Measurements from ENCODE around the gene KLHL2. TPM values are rescaled to one million over a fixed set of nuclear protein-coding genes. Genes with fewer than 3 reads are reported as not detected.
"Not testable (repeated sequence)": the region's sequence is repeated elsewhere in the genome, so short reads cannot be mapped to it uniquely, and the experiment has no call there.

The KLHL2 gene
- polyA plus RNA-seq, 12 donors: 7.0 to 12.4 (median 8.5) TPM; not detected in 1

DNA sequence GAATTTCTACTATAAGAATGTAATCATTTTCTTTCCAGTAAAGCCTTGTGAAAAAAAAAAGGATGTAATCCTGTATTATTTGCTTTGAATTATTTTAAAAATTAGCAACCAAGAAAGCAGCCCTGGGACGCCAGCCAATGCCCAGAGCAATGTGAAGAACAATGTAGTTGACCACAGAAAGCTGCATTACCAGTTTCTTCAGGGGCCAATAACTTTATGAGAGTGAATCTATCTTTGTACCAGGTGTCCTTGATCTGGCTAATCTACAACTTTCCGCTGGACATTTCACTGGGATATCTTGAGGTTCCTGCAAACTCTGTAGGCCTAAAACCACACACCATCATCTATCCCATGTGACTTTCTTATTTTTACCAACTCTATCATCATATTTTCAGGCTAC is 7.6 kb upstream of the KLHL2 start:
- no peak for DNase-seq

DNA sequence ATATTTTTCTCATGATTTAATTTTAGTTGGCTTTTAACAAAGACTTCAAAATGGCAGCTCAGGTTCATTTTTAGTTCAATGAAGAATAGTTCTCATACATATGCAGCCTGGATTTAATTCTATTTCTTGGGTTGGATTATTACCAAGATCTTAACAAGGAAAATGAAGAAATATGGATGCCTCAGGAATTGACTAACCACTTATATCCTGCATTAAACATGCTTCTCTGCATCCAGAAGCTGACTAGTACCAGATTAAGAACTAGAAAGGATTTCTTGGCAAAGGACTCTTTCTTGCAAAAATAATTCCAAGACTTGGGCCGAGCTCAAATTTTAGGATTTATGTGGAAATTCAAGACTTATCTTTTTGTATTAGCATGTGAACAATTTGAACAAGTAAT is 5.6 kb upstream of the KLHL2 start:
- DNase-seq: no peak

DNA sequence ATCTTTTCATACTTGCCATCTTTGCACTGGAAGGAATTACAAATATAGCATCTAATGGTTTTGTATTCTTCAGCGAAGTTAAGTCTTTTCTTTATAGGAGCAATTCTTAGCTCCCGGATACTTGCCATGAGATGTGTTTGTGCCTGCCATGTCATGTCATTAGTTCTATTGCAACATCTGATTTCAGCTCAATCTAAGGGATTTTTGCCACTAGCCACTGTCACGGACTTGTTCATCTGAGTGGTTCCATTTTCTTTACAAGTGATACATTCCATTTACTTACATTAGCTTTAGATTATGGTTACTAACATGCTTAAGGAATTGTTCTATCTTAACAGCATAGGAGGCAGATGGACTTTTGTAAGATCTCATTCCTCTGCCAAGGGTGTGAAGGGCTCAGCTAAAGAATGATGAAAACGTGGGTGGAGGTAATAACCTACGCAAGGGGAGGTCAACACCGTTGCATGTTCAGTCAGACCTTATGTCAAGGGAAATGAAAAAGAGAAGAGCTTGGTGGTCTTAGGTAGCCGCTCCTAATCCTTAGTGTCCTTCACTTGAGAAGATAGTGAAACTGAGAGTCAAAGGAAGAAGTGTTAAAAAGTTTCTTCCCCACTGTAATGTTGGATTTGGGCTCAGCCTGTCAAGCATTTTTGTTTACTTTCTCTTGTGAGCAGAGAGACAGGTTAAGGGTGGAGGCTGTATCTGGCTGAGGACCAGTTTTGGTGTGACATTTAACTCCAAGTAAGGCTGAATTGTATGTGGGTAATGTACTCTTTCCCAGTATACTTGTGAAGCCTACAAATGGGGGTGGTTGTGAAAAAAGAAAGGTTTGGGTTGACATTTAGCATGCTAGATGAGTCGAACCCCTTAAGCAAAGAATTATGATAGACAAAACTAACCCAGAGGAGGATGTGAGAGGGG is 3.6 kb upstream of the KLHL2 start:
- no peak for DNase-seq

DNA sequence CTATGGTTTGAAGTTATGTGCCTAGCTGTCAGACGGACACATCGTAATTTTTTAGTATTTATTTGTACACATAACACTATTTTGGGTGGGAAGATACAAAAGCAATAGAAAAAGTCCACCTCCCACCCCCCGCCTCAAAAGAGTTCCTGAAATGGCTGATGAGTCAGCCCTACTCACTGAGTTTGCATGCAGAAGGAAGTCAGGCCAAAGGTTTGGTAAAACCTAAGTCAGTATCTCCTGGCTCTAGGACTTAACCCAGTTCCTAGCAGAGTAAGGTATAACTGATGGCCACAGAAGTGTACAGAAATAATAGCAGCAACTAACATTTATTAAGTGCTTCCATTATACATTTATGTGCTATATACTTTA is 2.9 kb upstream of the KLHL2 start:
- no peak for DNase-seq

DNA sequence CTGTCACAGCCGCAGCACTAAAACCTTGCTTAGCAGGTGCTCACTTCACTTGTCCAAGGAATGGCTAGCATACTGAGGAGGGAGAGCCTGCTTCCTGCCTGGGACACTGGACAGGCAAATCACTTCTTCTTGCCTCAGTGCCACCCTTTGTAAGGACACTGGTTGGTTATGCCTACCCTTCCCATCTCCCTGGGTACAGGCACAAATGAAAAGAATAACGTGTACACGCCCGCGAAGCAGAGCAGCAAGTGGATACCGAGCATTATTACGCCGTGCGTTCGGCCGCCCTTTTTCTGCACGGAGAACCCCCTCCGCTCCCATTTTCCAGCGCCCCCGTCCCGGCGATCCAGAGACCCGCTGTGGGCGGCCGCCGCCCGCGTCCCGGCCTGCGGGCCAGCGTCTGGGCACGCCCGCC is 338 bp upstream of the KLHL2 start:
- DNase-seq: no peak

DNA sequence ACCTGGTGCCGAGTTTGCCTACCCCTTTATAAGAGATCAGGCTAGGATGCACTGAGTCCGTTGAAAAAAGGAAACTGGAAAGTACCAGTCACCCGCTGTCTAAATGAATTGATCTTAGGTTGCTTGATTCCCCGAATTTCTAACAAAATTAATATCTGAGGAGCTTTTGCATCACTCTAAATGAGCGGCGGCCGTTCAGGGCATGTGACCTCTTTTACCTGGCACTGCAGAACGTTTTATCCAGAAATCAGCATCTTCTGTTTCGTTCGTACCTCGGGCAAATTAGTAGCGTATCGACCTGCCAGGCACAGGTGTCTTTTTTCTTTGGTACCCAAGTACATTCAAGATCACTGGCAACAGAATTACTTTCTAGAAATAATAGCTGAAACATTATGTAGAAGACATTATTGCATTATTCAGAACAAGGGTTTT is 876 bp downstream of the KLHL2 start:
- no peak for DNase-seq

DNA sequence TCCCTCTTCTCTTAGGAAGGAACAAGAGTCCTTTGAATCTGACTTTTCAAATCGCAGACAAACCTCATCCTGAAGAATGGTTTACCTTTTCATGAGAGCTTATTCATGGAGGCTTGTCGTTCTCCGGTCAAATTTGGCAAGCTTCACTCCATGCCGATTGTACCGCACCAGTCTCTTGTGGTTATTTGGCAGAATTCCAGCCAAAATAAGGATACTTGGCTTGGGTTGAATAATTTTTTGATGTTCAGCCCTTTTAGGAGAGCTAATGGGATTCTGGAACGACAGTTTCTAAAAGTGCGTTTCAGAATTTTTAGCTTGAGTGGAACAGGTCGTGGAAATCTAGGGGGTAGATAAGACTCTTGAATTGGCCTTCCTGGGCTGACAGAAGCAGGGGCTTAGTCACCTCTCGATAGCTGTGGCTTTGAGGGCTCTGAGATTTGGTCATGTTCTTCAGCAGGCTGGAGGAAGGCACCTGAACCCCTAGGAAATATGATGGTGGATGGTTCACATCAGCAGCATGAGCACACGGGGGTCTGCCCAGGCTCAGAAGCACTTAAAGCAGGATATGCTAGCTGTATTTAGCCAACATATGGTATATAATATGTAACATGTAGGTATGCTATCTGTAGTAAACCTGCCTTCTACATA is 1.5 kb downstream of the KLHL2 start:
- no peak for DNase-seq

DNA sequence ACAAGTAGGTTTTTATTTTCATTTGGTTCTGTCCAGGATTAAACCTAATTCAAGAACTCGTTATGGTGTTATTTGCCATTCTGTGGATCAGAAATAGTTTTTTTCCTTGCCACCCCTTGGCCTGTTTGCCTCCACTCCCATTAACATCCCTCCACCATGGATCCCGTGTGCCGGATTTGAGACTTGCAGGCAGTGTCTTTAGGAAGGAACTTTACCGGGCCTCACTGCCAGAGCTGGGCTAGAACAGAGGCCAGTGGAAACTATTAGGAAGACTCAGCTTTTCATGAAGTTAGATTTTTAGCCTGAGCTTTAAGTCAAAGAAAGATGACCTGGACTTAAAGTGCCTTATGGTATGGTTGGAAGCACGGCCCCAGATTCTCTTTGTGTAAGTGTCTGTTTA is 2.4 kb downstream of the KLHL2 start:
- DNase-seq: no peak

DNA sequence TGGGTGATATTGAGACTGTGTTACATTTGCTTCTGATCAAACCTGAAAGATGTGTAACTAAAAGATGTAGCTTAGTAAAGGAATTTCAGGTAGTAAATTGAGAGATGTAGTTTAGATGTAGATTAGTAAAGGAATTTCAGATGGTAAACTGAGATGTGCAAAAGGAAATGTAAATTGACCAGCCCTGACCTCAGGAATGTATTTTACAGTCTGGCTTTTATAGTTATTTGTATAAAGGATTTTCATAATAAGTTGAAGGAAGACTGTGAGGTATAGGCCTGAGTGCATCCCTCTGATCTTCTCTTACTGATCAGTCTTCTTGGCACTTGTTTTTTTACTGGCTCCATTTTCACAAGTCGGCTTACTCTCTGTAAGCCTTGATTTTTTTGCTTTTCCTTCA is 3.2 kb downstream of the KLHL2 start:
- DNase-seq: no peak

DNA sequence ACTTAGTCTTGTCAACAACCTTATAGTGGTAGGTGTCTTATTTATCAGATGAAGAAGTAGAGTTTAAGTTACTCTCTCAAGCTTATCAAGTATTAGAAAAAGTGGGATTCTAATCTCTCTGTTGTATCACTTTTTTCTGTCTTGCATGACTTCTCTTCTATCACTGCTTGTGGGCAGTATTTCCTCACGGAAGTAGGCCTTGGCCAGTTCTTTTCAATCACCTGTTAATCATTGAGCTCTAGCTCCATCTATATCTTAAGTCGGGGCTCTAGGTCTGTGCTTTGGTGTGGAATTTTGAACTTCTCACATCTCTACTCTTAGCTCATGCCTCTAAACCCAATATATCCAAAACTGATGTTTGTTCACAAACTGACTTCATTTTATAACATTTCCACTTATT is 5.3 kb downstream of the KLHL2 start:
- not testable (repeated sequence) for DNase-seq

DNA sequence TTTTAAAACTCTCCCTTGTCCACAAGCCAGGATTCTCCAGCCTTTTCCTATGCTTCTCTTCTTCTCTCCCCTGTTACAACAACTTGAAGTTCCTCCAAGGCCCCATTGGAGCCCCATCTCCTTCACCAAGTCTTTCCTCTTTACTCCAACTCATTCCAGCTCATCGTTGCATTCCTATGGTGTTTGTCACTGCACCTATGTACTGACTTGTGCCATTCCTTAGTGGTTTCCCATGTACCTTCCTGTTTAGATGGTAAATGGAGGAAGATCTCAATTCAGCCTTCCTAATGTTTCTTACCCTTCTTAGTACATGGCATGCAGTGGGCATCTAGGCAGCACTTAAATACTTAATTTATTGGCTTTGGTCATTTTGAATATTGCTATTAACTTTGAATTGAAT is 6.0 kb downstream of the KLHL2 start:
- not testable (repeated sequence) for DNase-seq

DNA sequence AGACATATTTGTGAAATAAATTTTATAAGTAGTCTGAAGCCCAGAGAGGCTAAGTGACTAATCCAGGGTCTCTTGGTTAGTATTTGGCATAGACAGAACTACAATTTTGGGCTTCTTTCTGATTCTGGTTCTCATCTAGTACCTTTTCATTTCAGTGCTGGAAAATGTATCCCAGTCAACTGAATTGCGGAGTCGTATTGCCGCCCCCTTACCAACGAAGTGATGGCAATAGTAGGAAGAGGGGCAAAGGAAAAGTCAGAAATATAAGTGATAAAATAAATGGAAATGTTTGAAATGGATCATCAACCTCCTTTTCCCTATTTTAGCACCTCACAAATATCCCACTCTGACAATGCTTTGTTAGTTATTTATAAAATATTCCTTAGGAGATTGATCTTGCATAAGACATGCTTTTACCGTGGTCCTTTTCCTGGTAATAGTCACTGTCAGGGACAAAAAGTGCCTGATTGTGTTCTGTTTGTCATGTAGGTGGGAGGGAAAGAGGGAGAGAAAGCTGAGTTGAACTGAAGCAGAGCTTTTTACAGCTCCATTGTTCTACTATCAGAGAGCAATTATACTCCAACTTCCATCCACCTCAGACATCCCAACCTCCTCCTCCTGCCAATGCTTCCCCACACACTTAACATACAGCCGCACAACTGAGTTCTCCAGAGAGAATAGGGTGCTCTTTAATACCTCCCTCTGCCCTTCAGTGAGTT is 6.8 kb downstream of the KLHL2 start:
- not testable (repeated sequence) for DNase-seq

DNA sequence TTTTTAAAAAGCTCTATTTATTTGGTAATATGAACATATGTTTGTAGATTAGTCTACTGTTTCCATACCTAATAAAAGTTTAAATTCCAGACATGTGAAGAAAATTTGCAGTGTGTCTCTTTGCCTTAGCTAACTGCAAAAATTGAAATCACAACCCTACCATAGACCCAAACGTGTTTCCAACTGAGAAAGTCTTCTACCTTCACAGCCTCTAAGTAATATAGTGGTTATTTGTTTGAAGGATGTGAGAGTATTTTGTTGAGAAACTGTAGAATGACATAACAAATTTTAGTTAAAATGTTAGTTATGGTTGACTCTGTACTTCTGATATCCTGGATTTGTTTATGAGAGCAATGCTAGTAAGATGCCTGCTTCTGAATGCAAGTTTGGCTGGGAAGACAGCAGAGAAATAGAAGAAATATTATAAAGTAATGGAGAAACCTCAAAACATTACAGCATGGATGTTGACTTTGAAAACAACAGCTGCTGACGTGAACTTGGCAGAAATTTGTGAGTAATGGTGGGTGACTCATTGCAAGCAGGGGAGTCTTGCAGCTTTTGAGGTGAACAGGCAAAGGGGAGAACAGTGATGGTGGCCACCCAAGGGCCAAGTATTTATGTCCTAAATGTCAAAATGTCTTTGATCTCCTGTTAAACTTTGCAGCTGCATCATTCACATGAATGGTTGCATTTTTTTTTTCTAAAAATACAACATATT is 7.8 kb downstream of the KLHL2 start:
- DNase-seq: not testable (repeated sequence)

DNA sequence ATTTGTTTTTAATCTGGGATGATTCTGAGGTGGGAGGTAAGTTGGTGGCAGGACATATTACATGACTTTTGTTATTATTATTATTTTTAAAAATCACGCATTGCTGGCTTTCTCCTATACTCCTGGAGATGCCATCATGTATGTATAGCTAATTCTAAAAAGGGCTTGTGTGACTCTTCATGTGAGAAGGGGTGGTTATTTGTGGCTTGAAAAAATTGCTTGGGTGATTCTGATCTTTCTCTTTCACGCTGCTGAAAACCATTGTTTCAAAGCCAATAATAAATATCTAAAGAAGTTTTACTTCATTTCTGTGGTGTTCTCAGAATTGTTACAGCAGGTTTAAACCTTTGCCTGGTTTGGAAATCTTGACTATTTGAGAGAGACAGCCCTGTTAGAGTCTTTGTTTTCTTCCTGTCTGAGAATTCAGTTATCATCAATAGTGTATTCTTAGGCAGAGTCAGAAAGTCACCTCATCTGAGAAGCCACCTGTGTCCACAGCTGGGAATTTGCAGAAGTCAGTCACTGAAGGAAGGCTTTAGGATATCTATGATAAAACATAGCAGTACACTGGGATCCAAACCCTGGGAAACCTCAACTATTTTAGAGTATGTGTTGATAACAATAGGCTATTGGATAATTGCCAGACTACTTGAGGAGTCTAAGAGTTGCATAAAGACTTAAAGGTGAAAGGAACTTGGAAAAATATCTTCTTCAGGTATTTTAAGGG is 8.6 kb downstream of the KLHL2 start:
- DNase-seq: not testable (repeated sequence)

DNA sequence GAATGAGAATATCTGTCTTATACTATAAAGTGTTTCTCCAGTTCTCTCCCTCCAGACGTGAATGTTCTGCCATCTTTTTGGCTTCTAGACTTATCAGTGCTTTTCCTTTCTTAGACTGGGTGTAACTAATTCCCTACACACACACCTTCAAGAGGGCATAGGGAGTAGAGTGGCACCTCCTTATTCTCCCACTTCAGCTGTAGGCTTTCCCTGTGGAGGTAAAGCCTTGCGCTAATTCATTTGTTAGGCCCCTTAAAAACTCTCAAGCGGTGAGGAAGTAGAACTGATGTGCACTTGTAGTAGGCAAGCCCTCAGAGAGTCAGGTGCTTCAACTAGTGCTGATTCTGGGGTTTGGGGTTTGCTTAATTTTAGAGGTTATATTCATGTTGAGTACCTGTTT is 10.0 kb downstream of the KLHL2 start:
- DNase-seq: no peak

DNA sequence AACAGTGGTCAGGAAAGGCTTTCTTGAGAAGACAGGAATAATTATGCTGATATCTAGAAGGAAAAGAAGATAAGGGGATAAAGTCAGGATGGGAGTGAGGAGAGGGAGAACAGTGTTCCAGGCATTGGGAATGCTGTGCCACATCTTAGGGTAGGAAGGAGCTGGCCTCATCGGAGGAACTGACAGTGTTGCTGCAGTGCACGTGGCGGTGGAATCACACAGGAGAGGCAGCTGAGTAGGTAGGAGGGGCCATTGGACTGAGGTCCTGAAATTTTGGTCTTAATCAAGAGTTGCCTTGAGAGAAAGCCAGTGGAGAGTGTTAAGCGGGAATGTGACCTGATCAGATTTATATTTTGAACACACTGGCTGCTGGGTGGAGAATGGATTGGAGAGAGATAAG is 13.9 kb downstream of the KLHL2 start:
- not testable (repeated sequence) for DNase-seq

DNA sequence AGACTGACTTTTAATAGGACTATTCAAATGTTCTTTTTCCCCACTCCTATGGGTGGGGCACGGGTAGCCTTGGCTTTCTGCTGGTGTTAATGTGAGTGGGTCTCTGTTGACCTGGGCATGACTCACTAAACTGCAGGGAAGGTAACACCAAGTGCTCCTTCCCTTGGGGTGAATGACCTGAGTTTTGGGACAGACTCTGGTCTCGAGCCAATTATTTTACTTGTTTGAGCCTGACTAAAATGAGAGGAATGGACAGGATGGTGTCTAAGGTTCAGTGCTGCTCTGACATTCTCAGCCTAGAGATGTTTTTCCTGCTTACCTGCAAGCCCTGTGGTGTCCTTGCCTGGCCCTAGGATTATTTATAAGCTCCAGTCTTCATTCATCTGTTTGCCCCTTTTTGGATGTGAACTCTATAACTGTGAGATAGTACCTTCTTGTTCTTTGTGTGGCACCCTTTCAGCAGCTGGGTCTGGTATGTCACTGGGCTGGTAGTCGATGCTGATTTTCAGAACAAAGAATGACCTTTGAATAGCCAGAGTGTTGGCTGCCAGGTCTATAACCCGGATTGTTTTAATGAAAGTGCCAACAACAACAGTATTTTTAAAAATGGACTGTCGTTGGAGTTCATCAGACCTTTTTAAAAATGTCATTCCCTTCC is 14.8 kb downstream of the KLHL2 start:
- not testable (repeated sequence) for DNase-seq

DNA sequence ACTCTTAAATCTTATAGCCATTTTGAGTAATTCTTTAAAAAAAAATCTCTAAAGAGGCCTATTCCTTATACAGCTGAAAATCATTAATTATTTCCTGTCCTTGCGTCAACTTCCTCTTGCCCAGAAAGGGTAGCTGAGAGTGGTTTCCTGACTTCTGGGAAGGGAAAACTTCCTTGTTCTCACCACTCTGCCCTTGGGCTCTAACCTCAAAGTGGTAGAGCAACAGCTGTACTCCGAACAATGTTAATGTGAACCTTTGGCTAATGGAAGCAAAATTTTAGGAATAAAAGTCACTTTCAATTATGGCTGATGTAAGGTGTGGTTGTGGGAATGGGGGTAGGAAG is 15.3 kb downstream of the KLHL2 start:
- DNase-seq: no peak

DNA sequence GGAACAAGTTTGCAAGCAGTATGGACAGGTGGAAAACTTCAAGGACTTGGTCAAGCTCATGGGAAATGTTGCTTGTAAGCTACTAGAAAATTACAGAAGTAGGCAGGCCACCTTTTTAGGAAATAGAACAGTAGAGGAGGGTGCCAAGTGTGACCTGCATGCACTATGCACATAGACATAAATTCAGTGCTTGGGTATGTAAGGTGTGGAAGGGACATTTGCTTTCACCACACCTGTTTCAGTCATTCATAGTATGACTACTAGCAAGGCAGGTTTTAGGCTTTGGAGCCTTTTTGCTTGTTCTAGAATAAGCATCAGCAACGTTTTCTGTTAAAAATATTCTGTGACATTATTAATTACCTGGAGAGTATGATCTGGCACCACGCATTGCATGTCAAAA is 20.0 kb downstream of the KLHL2 start:
- DNase-seq: not testable (repeated sequence)

DNA sequence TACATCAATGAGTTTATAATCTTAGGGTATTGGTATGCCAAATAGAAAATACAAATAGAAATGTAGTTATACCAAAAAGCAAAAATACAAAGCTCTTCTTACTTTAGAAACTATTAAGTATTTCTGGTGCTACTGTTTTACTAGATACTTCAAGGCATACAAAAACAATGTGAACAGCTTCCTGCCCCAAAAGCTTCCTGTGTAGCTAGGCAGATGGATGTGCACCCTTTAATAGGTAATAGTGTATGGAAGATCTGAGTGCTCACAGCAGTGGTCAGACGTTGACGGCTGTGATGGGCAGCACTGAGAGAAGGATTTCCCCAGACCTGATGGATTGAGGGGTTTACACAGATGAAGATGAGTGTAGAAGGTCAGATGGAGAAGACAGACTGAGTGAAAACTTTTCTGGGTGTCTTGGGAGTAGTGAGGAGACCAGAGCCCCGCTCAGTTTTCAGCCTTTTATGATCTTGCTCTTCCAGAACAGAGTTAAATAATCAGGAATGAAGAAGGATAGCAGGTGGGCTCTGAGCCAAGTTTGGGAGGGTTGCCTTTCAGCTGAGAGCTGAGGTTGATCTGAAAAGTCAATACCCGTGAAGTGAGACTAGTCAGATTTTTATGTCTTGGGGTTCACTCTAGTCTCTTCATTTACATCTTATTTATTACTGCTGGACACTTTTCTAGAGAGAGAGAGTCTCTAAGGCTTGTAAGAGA is 22.3 kb downstream of the KLHL2 start:
- not testable (repeated sequence) for DNase-seq

All from muscle of arm (tissue), 12 donors.